Ectodermal cell (in vitro differentiated cells): Measurements from ENCODE around the gene CPE.

ENCODE experiments used
- H3K27ac ChIP-seq: 2 replicates; pipeline ENCODE4 v1.7.0; 2013; ENCODE audit warnings: mild to moderate bottlenecking, low read depth, low read length; ENCODE audit not compliant: insufficient read depth, poor library complexity, severe bottlenecking
- H3K27me3 ChIP-seq: 2 replicates; pipeline ENCODE4 v1.7.0; 2013; ENCODE audit warnings: mild to moderate bottlenecking, low read length; ENCODE audit not compliant: insufficient read depth, control insufficient read depth, poor library complexity, severe bottlenecking
- H3K36me3 ChIP-seq: one replicate; pipeline ENCODE4 v1.7.0; 2013; ENCODE audit warnings: low read length; ENCODE audit not compliant: control insufficient read depth, insufficient read depth
- H3K4me1 ChIP-seq: one replicate; pipeline ENCODE4 v1.7.0; 2013; ENCODE audit warnings: low read length; ENCODE audit not compliant: control insufficient read depth, insufficient read depth
- H3K4me3 ChIP-seq: 2 replicates; pipeline ENCODE4 v1.7.0; 2013; ENCODE audit warnings: low read depth, low read length, control low read depth; ENCODE audit not compliant: insufficient read depth
- H3K9me3 ChIP-seq: 2 replicates; pipeline ENCODE4 v1.7.0; 2013; ENCODE audit warnings: mild to moderate bottlenecking, low read length, moderate library complexity; ENCODE audit not compliant: control insufficient read depth
- WGBS, 2 experiments: methylation state at CpG; one replicate each; pipeline ENCODE4 v1.1.7; 2013; ENCODE audit warnings: missing lambda C conversion rate in 2 of 2; 5-methylcytosine and 5-hydroxymethylcytosine counted together

Gene CPE

GRCh38 chr4:165454426-165454825 is 75.6 kb downstream of the CPE start:
- Histone ChIP-seq H3K36me3 (no peaks in the 10 kb centered on the region), H3K4me1 (no peaks in the 10 kb centered on the region), H3K4me3 (no peak overlapping the region), H3K27ac (no peak overlapping the region), H3K27me3 (no peaks in the 10 kb centered on the region), H3K9me3 (no peaks in the 10 kb centered on the region)
- 95% methylated on average over 2 of the region's 2 CpGs; no CpG with 5 or more reads in 1 of the 2 experiments for WGBS, 2 experiments

DNA sequence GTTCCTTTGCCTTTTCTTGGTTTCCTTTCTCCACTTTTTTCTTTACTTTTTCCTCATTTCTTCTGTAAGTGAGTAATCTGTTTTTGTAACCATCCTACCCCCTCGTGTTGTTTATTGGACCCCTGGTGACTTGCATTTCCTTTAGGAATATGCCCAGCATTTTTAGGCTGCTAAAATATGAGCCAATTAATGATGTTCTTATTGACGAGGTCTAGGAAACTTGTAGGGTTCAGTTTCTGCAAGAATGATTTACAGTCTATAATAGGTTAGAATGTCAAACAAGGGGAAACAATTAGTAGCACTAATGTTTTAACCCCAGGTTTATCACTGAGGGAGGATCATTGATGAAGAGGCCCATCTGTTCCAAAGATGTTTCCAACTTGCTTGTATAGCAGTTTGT is 79.0 kb downstream of the CPE start:
- Histone ChIP-seq H3K36me3 (no peaks in the 10 kb centered on the region), H3K27ac (no peak overlapping the region), H3K4me1 (no peaks in the 10 kb centered on the region), H3K4me3 (no peak overlapping the region), H3K27me3 (no peaks in the 10 kb centered on the region), H3K9me3 (no peaks in the 10 kb centered on the region)
- 56 to 66% methylated on average over 2 of the region's 2 CpGs for WGBS, 2 experiments

- no peaks in the 10 kb centered on the region for H3K9me3 ChIP-seq
These were observed 79.7 kb downstream of the CPE start for GRCh38 chr4:165458471-165458870.

GRCh38 chr4:165461159-165461821 is 82.5 kb downstream of the CPE start:
- no peak overlapping the region for H3K27ac ChIP-seq
- no peaks in the 10 kb centered on the region for H3K4me1 ChIP-seq
- no peaks in the 10 kb centered on the region for H3K27me3 ChIP-seq
- H3K36me3 ChIP-seq, result no peaks in the 10 kb centered on the region
- no peaks in the 10 kb centered on the region for H3K9me3 ChIP-seq
- 95% methylated on average over 8 of the region's 8 CpGs for WGBS, 2 experiments
- H3K4me3 ChIP-seq, result no peak overlapping the region

More at GRCh38 chr4:165458471-165458870, 79.7 kb downstream of the CPE start:
- H3K27me3 ChIP-seq, result no peaks in the 10 kb centered on the region
- H3K4me3 ChIP-seq, result no peak overlapping the region
- no peaks in the 10 kb centered on the region for H3K4me1 ChIP-seq
- H3K36me3 ChIP-seq, result no peaks in the 10 kb centered on the region
- H3K27ac ChIP-seq, result no peak overlapping the region

DNA sequence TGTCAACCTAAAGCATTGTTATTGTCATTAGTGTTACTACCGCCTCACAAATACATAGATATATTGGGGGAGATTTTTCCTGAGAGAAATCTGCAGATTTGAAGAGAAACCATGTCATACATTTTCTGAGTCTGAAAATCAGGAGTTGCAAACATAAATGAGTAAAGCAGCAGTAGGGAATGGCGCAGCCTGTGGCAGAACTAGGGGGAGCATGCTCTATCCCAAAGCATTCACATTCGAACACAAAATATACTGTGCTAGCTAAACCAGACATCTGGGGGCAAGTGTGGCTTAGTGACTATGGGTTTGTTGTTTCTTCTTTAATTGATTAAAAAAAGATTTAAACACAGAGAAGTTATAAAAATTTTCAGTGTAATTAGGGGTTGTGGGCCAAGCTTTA is 83.2 kb downstream of the CPE start:
- no peaks in the 10 kb centered on the region for H3K36me3 ChIP-seq
- no peaks in the 10 kb centered on the region for H3K9me3 ChIP-seq
- no peak overlapping the region for H3K4me3 ChIP-seq
- no peaks in the 10 kb centered on the region for H3K27me3 ChIP-seq
- WGBS, 2 experiments, result 91 to 100% methylated on average over 1 to 3 of the region's 3 CpGs
- H3K4me1 ChIP-seq, result no peaks in the 10 kb centered on the region
- no peak overlapping the region for H3K27ac ChIP-seq

DNA sequence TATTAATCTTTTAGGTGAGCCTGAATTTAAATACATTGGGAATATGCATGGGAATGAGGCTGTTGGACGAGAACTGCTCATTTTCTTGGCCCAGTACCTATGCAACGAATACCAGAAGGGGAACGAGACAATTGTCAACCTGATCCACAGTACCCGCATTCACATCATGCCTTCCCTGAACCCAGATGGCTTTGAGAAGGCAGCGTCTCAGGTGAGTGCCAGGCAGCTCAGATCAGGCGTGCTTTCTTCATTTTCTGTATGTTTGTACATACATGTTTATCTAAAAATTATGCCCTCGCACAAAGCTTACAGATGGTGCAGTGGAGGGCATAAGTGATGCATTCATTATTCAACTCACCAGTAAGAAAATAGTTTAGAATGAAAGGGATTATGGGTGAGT is 85.6 kb downstream of the CPE start:
- peaks cover 3% of the 10 kb centered on the region for H3K9me3 ChIP-seq
- H3K27me3 ChIP-seq, result no peaks in the 10 kb centered on the region
- 79 to 81% methylated on average over 5 to 7 of the region's 7 CpGs for WGBS, 2 experiments
- no peak overlapping the region for H3K27ac ChIP-seq
- no peak overlapping the region for H3K4me3 ChIP-seq
- H3K36me3 ChIP-seq, result peaks cover 10% of the 10 kb centered on the region
- no peaks in the 10 kb centered on the region for H3K4me1 ChIP-seq

DNA sequence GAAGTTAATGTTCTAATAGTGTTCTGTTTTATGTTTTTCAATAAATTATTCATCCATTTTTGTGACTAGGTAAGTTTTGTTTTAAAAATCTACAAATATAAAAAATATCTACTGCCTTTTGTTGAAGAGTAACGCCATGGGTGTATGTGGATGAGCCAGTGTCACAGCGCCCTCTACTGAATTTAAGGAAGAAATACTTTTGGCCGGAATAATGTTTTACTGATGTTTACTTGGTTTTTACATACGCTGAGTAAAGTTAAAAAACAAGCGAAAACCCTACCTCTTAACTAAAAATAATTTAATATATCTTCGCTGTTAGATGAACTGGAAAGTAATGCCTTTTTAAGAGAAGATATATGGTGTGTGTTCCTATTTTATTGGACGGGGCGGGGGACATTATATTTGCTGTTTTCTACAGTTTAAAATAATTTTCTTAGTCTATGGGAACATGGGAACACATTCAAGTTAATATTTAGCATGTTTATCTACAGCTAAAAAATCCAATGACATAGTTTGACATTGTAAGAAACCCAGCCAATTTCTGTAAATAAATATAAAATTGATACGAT is 86.1 kb downstream of the CPE start:
- Histone ChIP-seq H3K27me3 (no peaks in the 10 kb centered on the region), H3K4me3 (no peak overlapping the region)
- WGBS, 2 experiments, result 34% methylated on average over 5 of the region's 9 CpGs; no CpG with 5 or more reads in 1 of the 2 experiments

GRCh38 chr4:165470009-165470408 is 91.2 kb downstream of the CPE start:
- Histone ChIP-seq H3K36me3 (peaks cover 26% of the 10 kb centered on the region), H3K27me3 (no peaks in the 10 kb centered on the region), H3K4me3 (no peak overlapping the region), H3K4me1 (no peaks in the 10 kb centered on the region), H3K9me3 (peaks cover 12% of the 10 kb centered on the region), H3K27ac (no peak overlapping the region)
- WGBS, 2 experiments, result 90 to 94% methylated on average over 2 of the region's 2 CpGs

More for the DNA sequence above, 86.1 kb downstream of the CPE start:
- Histone ChIP-seq H3K4me1 (no peaks in the 10 kb centered on the region), H3K27ac (no peak overlapping the region), H3K9me3 (peaks cover 4% of the 10 kb centered on the region), H3K36me3 (peaks cover 10% of the 10 kb centered on the region)

GRCh38 chr4:165472943-165473676 is 94.3 kb downstream of the CPE start:
- no peak overlapping the region for H3K4me3 ChIP-seq
- H3K4me1 ChIP-seq, result no peaks in the 10 kb centered on the region
- H3K27ac ChIP-seq, result no peak overlapping the region
- H3K36me3 ChIP-seq, result peaks cover 27% of the 10 kb centered on the region
- H3K9me3 ChIP-seq, result peaks cover 12% of the 10 kb centered on the region
- no peaks in the 10 kb centered on the region for H3K27me3 ChIP-seq
- WGBS, 2 experiments, result 81 to 86% methylated on average over 2 of the region's 2 CpGs
